Measurements from ENCODE around the gene DMRTB1. TPM values are rescaled to one million over a fixed set of nuclear protein-coding genes. Genes with fewer than 3 reads are reported as not detected.

DMRTB1 gene
- total and polyA plus RNA-seq, 2 of the 8 experiments (the other 6 are each of a cell fraction or from before 2014, with no cell fraction given), result 0.06 to 0.35 TPM

GRCh38 chr1:53510215-53510614 lies 51.0 kb downstream of the DMRTB1 start:
- TF ChIP-seq ZNF274 (IDR thresholded peaks at IDR 0.05; ENCODE audit: borderline replicate concordance, extremely low read depth, low read length), result no peak
- TF ChIP-seq TCF12 (IDR thresholded peaks at IDR 0.05; ENCODE audit: low read depth, low read length), result no peak
- no peak for TF ChIP-seq BACH1 (IDR thresholded peaks at IDR 0.05; ENCODE audit: low read length)
- no peak for TF ChIP-seq POU5F1 (IDR thresholded peaks at IDR 0.05; ENCODE audit: low read depth, low read length)
- TF ChIP-seq JUN (IDR thresholded peaks at IDR 0.05; ENCODE audit: low read depth, low read length), result no peak
- no peak for TF ChIP-seq KDM4A (IDR thresholded peaks at IDR 0.05; ENCODE audit: low read depth, low read length, severe bottlenecking)
- TF ChIP-seq FOSL1 (IDR thresholded peaks at IDR 0.05; ENCODE audit: insufficient read depth, low read depth, low read length), result no peak
- TF ChIP-seq, protein P1, sequence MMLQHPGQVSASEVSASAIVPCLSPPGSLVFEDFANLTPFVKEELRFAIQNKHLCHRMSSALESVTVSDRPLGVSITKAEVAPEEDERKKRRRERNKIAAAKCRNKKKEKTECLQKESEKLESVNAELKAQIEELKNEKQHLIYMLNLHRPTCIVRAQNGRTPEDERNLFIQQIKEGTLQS (IDR thresholded peaks at IDR 0.05; ENCODE audit: insufficient read depth, low read depth, low read length), result no peak
- no peak for TF ChIP-seq CTCF (IDR thresholded peaks at IDR 0.05; ENCODE audit: control extremely low read depth in 1 of 3, insufficient read depth in 1 of 3, low read depth in 1 of 3, low read length in 3 of 3)
- no peak for TF ChIP-seq CTBP2 (IDR thresholded peaks at IDR 0.05; ENCODE audit: borderline replicate concordance, insufficient read depth, insufficient read length, low read length)
- TF ChIP-seq TAF1 (IDR thresholded peaks at IDR 0.05; ENCODE audit: low read depth, low read length), result no peak
- ChIA-PET CTCF (ENCODE audit: partially characterized antibody) (interaction anchor here (0.8 to 3.1 kb wide), 10 partner anchors 8 to 152 kb away, joined by 3 to 25 read pairs (median 4); no protein-coding TSS in a partner anchor), POLR2A (ENCODE audit: partially characterized antibody) (no interaction called here)
- Histone ChIP-seq H3K9ac (replicated peaks in 1 of 4; ENCODE audit: extremely low read depth in 1 of 4, low read depth in 3 of 4, low read length in 3 of 4) (no peak overlapping the region), H3K4ac (replicated peaks; ENCODE audit: insufficient read length, low read depth, low read length) (no peak overlapping the region), H4K91ac (replicated peaks; ENCODE audit: insufficient read length, low read length) (no peak overlapping the region), H3K36me3 (ENCODE audit: control insufficient read depth in 2 of 4, insufficient read depth in 4 of 4, low read length in 3 of 4) (no peaks in the 10 kb centered on the region), H3K14ac (ENCODE audit: insufficient read length) (no peak overlapping the region), H2BK5ac (ENCODE audit: low read depth, low read length) (no peak overlapping the region), H2BK12ac (ENCODE audit: low read depth, low read length) (no peak overlapping the region), H2BK20ac (ENCODE audit: low read length) (no peak overlapping the region), H4K5ac (ENCODE audit: insufficient read length, low read depth, low read length) (no peak overlapping the region), H3K4me3 (ENCODE audit: extremely low read depth in 1 of 4, insufficient read depth in 2 of 4, low read depth in 3 of 4, low read length in 4 of 4) (no peak overlapping the region), H3K23ac (ENCODE audit: insufficient read length) (no peak overlapping the region), H2BK120ac (replicated peaks; ENCODE audit: low read depth, low read length) (no peak overlapping the region), H3K18ac (ENCODE audit: extremely low read depth, low read length) (no peak overlapping the region), H3K9me3 (ENCODE audit: insufficient read depth in 2 of 2, low read depth in 1 of 2, low read length in 1 of 2) (no peaks in the 10 kb centered on the region), H3K56ac (replicated peaks; ENCODE audit: insufficient read length, low read depth, low read length) (no peak overlapping the region), H3K4me2 (ENCODE audit: insufficient read depth in 1 of 2, low read depth in 2 of 2, low read length in 2 of 2) (no peak overlapping the region), H3K4me1 (replicated peaks in 1 of 4; ENCODE audit: control insufficient read depth in 3 of 4, insufficient read depth in 4 of 4, low read length in 3 of 4) (peaks cover 0 to 20% (median 3%) of the 10 kb centered on the region in 4 experiments; a peak in 2 of 7 replicates), H2AK5ac (ENCODE audit: low read depth, low read length) (no peak overlapping the region), H2BK15ac (ENCODE audit: low read length) (no peak overlapping the region), H4K20me1 (replicated peaks in 1 of 2; ENCODE audit: control insufficient read depth in 1 of 2, insufficient read depth in 2 of 2, low read length in 2 of 2) (no peaks in the 10 kb centered on the region), H2AFZ (ENCODE audit: low read length) (no peak overlapping the region), H3K79me2 (ENCODE audit: control insufficient read depth in 1 of 2, insufficient read depth in 2 of 2, low read length in 2 of 2) (no peaks in the 10 kb centered on the region), H3K27me3 (replicated peaks in 1 of 4; ENCODE audit: control insufficient read depth in 3 of 4, extremely low read depth in 1 of 4, insufficient read depth in 3 of 4, low read length in 3 of 4) (no peaks in the 10 kb centered on the region), H3K27ac (ENCODE audit: low read depth, low read length) (no peak overlapping the region), H3K23me2 (ENCODE audit: low read depth, low read length) (no peaks in the 10 kb centered on the region), H3K79me1 (ENCODE audit: low read depth, low read length) (no peaks in the 10 kb centered on the region), H4K8ac (ENCODE audit: extremely low read depth, insufficient read depth, low read length) (no peak overlapping the region)
- FAIRE-seq, result no peak
- 86% methylated on average over 7 of the region's 7 CpGs; no CpG with 5 or more reads in 1 of the 2 experiments for WGBS, 2 experiments (ENCODE audit: extremely low coverage in 1 of 2, insufficient coverage in 1 of 2, insufficient read length in 1 of 2, insufficient replicate concordance in 2 of 2, low coverage in 1 of 2, low lambda C conversion rate in 2 of 2, missing lambda C conversion rate in 1 of 2)
- DNase-seq (ENCODE audit: low read depth in 1 of 2, low spot score in 2 of 2), result no peak
